BLaER1 (cell line): Measurements from ENCODE around the gene CMPK2.
A peak's percentile ranks its signal among the peaks of the same experiment; 100 is the strongest.

Source experiments
- H3K27ac ChIP-seq: shearing (Covaris generic); formaldehyde crosslinking; 2 replicates; pipeline ENCODE4 v1.8.1; 2022
- H3K27me3 ChIP-seq: shearing (Covaris generic); formaldehyde crosslinking; 2 replicates; pipeline ENCODE4 v1.8.1; 2022
- H3K36me3 ChIP-seq: shearing (Covaris generic); formaldehyde crosslinking; 2 replicates; pipeline ENCODE4 v1.8.1; 2022
- H3K4me1 ChIP-seq: shearing (Covaris generic); formaldehyde crosslinking; 2 replicates; pipeline ENCODE4 v1.8.1; 2022
- H3K4me2 ChIP-seq: shearing (Covaris generic); formaldehyde crosslinking; 2 replicates; pipeline ENCODE4 v1.8.1; 2022
- H3K4me3 ChIP-seq: shearing (Covaris generic); formaldehyde crosslinking; 2 replicates; pipeline ENCODE4 v1.8.1; 2022
- H3K9ac ChIP-seq: shearing (Covaris generic); formaldehyde crosslinking; 2 replicates; pipeline ENCODE4 v1.8.1; 2022
- H3K9me3 ChIP-seq: shearing (Covaris generic); formaldehyde crosslinking; 2 replicates; pipeline ENCODE4 v1.8.1; 2022
- H4K20me1 ChIP-seq: shearing (Covaris generic); formaldehyde crosslinking; 2 replicates; pipeline ENCODE4 v1.8.1; 2022
- Cebpa-rat ChIP-seq: shearing (Covaris generic); IDR thresholded peaks from 2 replicates; pipeline ENCODE4 v1.8.1; 2022

The CMPK2 gene

GRCh38 chr2:6814869-6815268 is 50.8 kb downstream of the CMPK2 start:
- Histone ChIP-seq H3K36me3 (no peaks in the 10 kb centered on the region), H3K4me2 (no peak overlapping the region), H3K4me3 (no peak overlapping the region), H3K4me1 (peaks cover 80% of the 10 kb centered on the region), H3K27ac (no peak overlapping the region), H3K9me3 (peaks cover 7% of the 10 kb centered on the region), H3K27me3 (no peaks in the 10 kb centered on the region), H3K9ac (no peak overlapping the region), H4K20me1 (no peaks in the 10 kb centered on the region)
- TF ChIP-seq Cebpa-rat: no peak

DNA sequence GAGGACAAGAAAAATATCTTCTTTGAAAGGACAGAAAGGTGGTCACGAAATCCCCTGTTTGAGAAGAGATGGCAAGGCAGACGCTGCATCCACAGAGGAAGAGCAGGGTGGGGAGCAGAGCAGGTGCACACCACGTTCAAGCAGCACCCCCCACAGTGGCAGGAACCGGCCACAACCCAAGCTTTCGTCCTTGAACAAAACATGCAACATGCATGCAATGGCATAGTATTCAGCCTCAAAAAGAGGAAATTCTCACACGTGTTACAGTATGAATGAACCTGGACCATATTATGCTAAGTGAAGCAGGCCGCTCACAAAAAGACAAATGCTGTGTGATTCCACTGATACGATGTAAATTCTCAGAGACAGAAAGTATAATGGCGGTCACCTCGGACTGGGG is 51.4 kb downstream of the CMPK2 start:
- Histone ChIP-seq H3K9me3 (peaks cover 7% of the 10 kb centered on the region), H3K4me1 (peaks cover 80% of the 10 kb centered on the region), H3K27ac (peak overlapping the region; percentile 8; the same call in 1 of the 2 replicates), H3K4me2 (peak overlapping the region; percentile 10; the same call in 1 of the 2 replicates), H3K36me3 (no peaks in the 10 kb centered on the region), H4K20me1 (no peaks in the 10 kb centered on the region), H3K9ac (no peak overlapping the region), H3K4me3 (no peak overlapping the region), H3K27me3 (no peaks in the 10 kb centered on the region)
- TF ChIP-seq Cebpa-rat: no peak

GRCh38 chr2:6813573-6813972 is 52.1 kb downstream of the CMPK2 start:
- TF ChIP-seq Cebpa-rat: no peak
- Histone ChIP-seq H3K4me3 (no peak overlapping the region), H3K27ac (no peak overlapping the region; the same call in 1 of the 2 replicates), H3K27me3 (no peaks in the 10 kb centered on the region), H3K9me3 (peaks cover 7% of the 10 kb centered on the region), H3K9ac (no peak overlapping the region), H4K20me1 (no peaks in the 10 kb centered on the region), H3K36me3 (no peaks in the 10 kb centered on the region), H3K4me1 (peaks cover 80% of the 10 kb centered on the region), H3K4me2 (peak overlapping the region; percentile 10)

- H3K9me3 ChIP-seq: peaks cover 7% of the 10 kb centered on the region
- H3K4me2 ChIP-seq: peak overlapping the region; percentile 91
- no peak overlapping the region for H3K4me3 ChIP-seq
- peaks cover 80% of the 10 kb centered on the region for H3K4me1 ChIP-seq
- H3K27ac ChIP-seq: peak overlapping the region; percentile 50
- H3K27me3 ChIP-seq: no peaks in the 10 kb centered on the region
- H3K36me3 ChIP-seq: no peaks in the 10 kb centered on the region
- H3K9ac ChIP-seq: peak overlapping the region; percentile 1; the same call in 1 of the 2 replicates
- TF ChIP-seq Cebpa-rat: no peak
- no peaks in the 10 kb centered on the region for H4K20me1 ChIP-seq
Measured at GRCh38 chr2:6812857-6813530, 52.7 kb downstream of the CMPK2 start.

GRCh38 chr2:6810961-6811360 is 54.7 kb downstream of the CMPK2 start:
- H3K4me1 ChIP-seq: peaks cover 87% of the 10 kb centered on the region
- no peaks in the 10 kb centered on the region for H3K36me3 ChIP-seq
- peak overlapping the region; percentile 91 for H3K4me2 ChIP-seq
- peaks cover 7% of the 10 kb centered on the region for H3K9me3 ChIP-seq
- no peaks in the 10 kb centered on the region for H3K27me3 ChIP-seq
- H3K27ac ChIP-seq: peak overlapping the region; percentile 77
- H4K20me1 ChIP-seq: no peaks in the 10 kb centered on the region
- H3K4me3 ChIP-seq: no peak overlapping the region
- H3K9ac ChIP-seq: no peak overlapping the region
- TF ChIP-seq Cebpa-rat: no peak

- Histone ChIP-seq H3K27me3 (no peaks in the 10 kb centered on the region), H3K4me2 (peak overlapping the region; percentile 91), H3K9ac (peak overlapping the region; percentile 67), H4K20me1 (no peaks in the 10 kb centered on the region), H3K4me1 (peaks cover 99% of the 10 kb centered on the region), H3K4me3 (peak overlapping the region; percentile 46), H3K27ac (peak overlapping the region; percentile 77), H3K9me3 (0 out of 2 replicates have a peak, but pooled peaks cover 6% of the 10 kb centered on the region), H3K36me3 (no peaks in the 10 kb centered on the region)
- TF ChIP-seq Cebpa-rat: no peak
Measured at GRCh38 chr2:6808426-6808825, 57.3 kb downstream of the CMPK2 start.

DNA sequence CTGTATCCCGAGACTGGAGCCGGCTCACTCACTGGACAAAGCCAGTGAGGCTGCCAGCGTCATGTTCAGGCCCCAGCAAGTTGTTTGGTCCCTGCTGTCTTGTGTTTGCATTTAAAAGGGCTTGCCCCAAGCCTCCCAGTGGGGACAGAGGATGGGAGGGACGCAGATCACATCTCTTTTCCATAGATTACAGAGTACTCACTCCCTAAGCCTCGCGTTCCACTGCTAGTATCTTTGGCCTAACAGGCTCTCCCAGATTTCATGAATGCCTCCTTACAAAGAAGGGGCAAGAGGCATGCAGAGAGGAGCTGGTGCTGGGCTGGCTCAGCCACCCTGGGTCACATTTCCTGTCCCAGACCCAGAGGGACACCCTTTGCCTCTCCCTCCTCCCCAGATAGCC is 59.1 kb downstream of the CMPK2 start:
- Histone ChIP-seq H3K4me3 (no peak overlapping the region), H3K4me2 (peak overlapping the region; percentile 91), H3K9me3 (0 out of 2 replicates have a peak, but pooled peaks cover 6% of the 10 kb centered on the region), H3K9ac (peak overlapping the region; percentile 67; the same call in 1 of the 2 replicates), H3K36me3 (no peaks in the 10 kb centered on the region), H3K27me3 (no peaks in the 10 kb centered on the region), H4K20me1 (no peaks in the 10 kb centered on the region), H3K27ac (peak overlapping the region; percentile 77), H3K4me1 (peaks cover 99% of the 10 kb centered on the region)
- no peak for TF ChIP-seq Cebpa-rat

- Histone ChIP-seq H3K27me3 (no peaks in the 10 kb centered on the region), H3K36me3 (no peaks in the 10 kb centered on the region), H3K27ac (no peak overlapping the region), H3K9me3 (peaks cover 14% of the 10 kb centered on the region; the same call in 1 of the 2 replicates), H3K4me2 (peak overlapping the region; percentile 56; the same call in 1 of the 2 replicates), H3K9ac (no peak overlapping the region), H4K20me1 (no peaks in the 10 kb centered on the region), H3K4me3 (no peak overlapping the region), H3K4me1 (peaks cover 90% of the 10 kb centered on the region)
- TF ChIP-seq Cebpa-rat: no peak
Measured at GRCh38 chr2:6800553-6800952, 65.2 kb downstream of the CMPK2 start.
